Gastroesophageal sphincter (tissue), 3 donors: ENCODE data around the gene ZBTB46.

Experiments used
- CTCF ChIP-seq, 4 experiments: fragments of 200-600 bp in 2 of 4; fragments of 450-650 bp in 2 of 4; sonication (generic) in 1 of 4; IDR thresholded peaks; one replicate each; pipeline ENCODE4 v1.5.1; 2017 to 2019; ENCODE audit warnings: antibody characterized with exemption in 4 of 4, mild to moderate bottlenecking in 2 of 4, moderate library complexity in 2 of 4
- POLR2A ChIP-seq, 2 donors: fragments of 450-650 bp; IDR thresholded peaks; one replicate each; pipeline ENCODE4 v1.6.1; 2017; ENCODE audit warnings: antibody characterized with exemption in 2 of 2, mild to moderate bottlenecking in 2 of 2, moderate library complexity in 1 of 2

- TF ChIP-seq CTCF (IDR thresholded peaks at IDR 0.05), result no peak
- no peak for TF ChIP-seq POLR2A (IDR thresholded peaks at IDR 0.05)
Measured at GRCh38 chr20:63835021-63835858, 4.2 kb upstream of the ZBTB46 start.
